ENCODE data around the gene OGDH. TPM values are rescaled to one million over a fixed set of nuclear protein-coding genes. Genes with fewer than 3 reads are reported as not detected.

Gene OGDH
- total and polyA plus RNA-seq, 2 of the 13 experiments (the other 11 are each of a cell fraction or from before 2014, with no cell fraction given) = 17.4 to 25.4 TPM

GRCh38 chr7:44606341-44607140 is at the start of gene OGDH (continued):
- peak; percentile 81 for TF ChIP-seq ZNF784 (CRISPR knock-in tag; IDR thresholded peaks at IDR 0.05; ENCODE audit: borderline replicate concordance)
- TF ChIP-seq ZNF691 (CRISPR knock-in tag; IDR thresholded peaks at IDR 0.05; ENCODE audit: borderline replicate concordance, low read depth) = no peak
- TF ChIP-seq THAP8 (CRISPR knock-in tag; IDR thresholded peaks at IDR 0.05; ENCODE audit: borderline replicate concordance) = 0 out of 2 replicates have a peak, but pooled peaks have one; percentile 74
- TF ChIP-seq NAIF1 (CRISPR knock-in tag; IDR thresholded peaks at IDR 0.05; ENCODE audit: borderline replicate concordance) = no peak
- peak; percentile 49; the same call in 1 of the 2 replicates for TF ChIP-seq RXRB (CRISPR knock-in tag; IDR thresholded peaks at IDR 0.05; ENCODE audit: borderline replicate concordance)
- no peak for TF ChIP-seq NONO (IDR thresholded peaks at IDR 0.05)
- peak; percentile 86 for TF ChIP-seq NONO (CRISPR knock-in tag; conservative IDR thresholded peaks at IDR 0.05)
- no peak; the same call in 1 of the 2 replicates for TF ChIP-seq ZBTB33 (CRISPR knock-in tag; IDR thresholded peaks at IDR 0.05)
- no peak for TF ChIP-seq SRSF4 (IDR thresholded peaks at IDR 0.05; ENCODE audit: low read depth, low read length, poor library complexity, severe bottlenecking)
- TF ChIP-seq PAXIP1 (CRISPR knock-in tag; conservative IDR thresholded peaks at IDR 0.05) = peak; percentile 50
- TF ChIP-seq TP53 (CRISPR knock-in tag; conservative IDR thresholded peaks at IDR 0.05) = no peak; the same call in 1 of the 2 replicates
- peak; percentile 98 for TF ChIP-seq GMEB1 (CRISPR knock-in tag; IDR thresholded peaks at IDR 0.05; ENCODE audit: borderline replicate concordance)
- TF ChIP-seq SRY (CRISPR knock-in tag; IDR thresholded peaks at IDR 0.05) = no peak; the same call in 1 of the 2 replicates
- TF ChIP-seq ZNF124 (CRISPR knock-in tag; IDR thresholded peaks at IDR 0.05) = no peak
- TF ChIP-seq MAX (IDR thresholded peaks at IDR 0.05) = peak; percentile 97
- TF ChIP-seq POLR2AphosphoS2 (IDR thresholded peaks at IDR 0.05; ENCODE audit: low read depth, low read length) = no peak
- no peak; the same call in 1 of the 2 replicates for TF ChIP-seq ZNF605 (CRISPR knock-in tag; IDR thresholded peaks at IDR 0.05)
- no peak for TF ChIP-seq ZNF207 (IDR thresholded peaks at IDR 0.05; ENCODE audit: borderline replicate concordance)
